GM12892 (cell line): ENCODE results near the gene PRSS3.
"Not testable (repeated sequence)": the region's sequence is repeated elsewhere in the genome, so short reads cannot be mapped to it uniquely, and the experiment has no call there.

ENCODE experiments used
- DNase-seq: peaks from one replicate; pipeline ENCODE4 v3.0.0; 2011; ENCODE audit not compliant: insufficient read length
- FAIRE-seq: peaks from 2 replicates; lab custom pipeline; 2011; peaks lifted over from hg19 to GRCh38; lab: Jason Lieb, UNC
- POLR2A ChIP-seq: IDR thresholded peaks from 2 replicates; pipeline ENCODE4 v1.6.1; 2011; ENCODE audit warnings: low read depth, low read length, control low read depth
- POLR2AphosphoS5 ChIP-seq: IDR thresholded peaks from 2 replicates; pipeline ENCODE4 v1.6.1; 2011; ENCODE audit warnings: low read depth, low read length, control low read depth
- TAF1 ChIP-seq: IDR thresholded peaks from 2 replicates; pipeline ENCODE4 v1.6.1; 2011; ENCODE audit warnings: low read depth, mild to moderate bottlenecking, control low read depth, low read length, borderline replicate concordance

PRSS3 gene

DNA sequence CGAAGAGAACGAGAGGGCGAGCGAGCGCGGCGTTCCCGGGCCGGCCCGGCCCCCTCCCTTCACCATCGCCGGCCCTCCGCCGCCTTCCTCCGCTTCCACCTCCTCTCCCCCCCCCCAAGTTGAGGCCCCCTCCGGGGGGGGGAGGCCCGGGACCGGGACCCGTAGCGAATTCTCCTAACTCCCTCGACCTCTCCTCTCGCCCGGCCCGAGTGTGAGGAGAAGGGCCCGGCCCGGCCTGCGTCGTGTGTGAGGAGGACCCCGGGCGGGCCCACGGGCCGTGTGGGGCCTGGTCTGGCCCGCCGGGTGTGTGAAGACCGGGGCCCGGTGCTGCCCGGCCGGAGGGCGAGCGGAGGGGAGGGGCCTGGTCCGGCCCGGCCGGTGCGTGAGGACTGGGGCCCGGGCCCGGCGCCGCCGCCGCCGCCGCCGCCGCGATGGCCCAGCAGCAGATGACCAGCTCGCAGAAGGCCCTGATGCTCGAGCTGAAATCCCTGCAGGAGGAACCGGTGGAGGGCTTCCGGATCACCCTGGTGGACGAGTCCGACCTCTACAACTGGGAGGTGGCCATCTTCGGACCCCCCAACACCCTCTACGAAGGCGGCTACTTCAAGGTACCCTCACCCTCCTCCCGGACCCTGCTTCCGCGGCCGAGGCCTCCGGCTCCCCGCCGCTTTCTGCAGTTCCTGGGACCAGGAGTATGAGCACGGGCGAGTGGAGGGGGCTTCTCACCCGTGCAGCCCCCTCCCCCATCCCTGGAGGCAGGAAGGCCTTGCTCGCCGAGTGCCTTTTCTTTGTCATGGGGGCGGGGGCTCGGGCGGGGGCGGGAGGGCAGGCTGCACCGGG is 22.2 kb downstream of the PRSS3 start:
- peak; percentile 49 for DNase-seq
- peak; percentile 48 for FAIRE-seq
- TF ChIP-seq POLR2A (peak; percentile 44), TAF1 (0 out of 2 replicates have a peak, but pooled peaks have one; percentile 27), POLR2AphosphoS5 (no peak)

DNA sequence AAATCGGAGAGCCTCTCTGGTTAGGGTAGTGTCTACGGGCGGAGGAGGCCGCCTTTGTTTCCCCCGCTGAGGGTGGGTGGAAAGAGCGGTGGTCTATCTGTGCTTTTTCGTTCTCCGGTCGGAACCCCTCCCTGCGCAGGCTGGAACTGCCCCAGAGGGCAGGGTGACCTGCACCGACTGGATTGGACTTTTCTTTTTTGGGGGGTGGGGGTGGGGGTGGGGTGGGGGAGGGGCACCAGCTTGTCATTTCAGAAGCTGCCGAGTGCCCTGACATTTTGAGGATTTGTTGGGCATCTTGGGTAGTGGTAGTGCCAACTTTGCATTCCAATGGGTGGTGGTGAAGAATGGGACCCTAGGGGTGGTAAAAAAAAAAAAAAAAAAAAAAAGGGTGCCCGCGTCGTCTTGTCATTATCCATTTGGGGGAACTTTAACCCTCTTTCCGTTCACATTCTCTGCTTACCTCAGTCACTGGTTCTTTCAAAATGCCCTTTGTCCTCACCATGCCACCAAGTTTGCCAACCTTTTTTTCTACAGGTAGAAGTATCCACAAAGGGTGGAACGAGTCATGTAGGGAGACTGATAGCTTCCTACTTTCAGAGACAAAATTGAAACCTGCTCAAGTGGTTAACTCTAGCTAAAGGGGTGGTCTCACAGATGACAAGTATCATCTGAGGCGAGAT is 22.9 kb downstream of the PRSS3 start:
- TF ChIP-seq TAF1 (0 out of 2 replicates have a peak, but pooled peaks have one; percentile 20), POLR2AphosphoS5 (no peak), POLR2A (0 out of 2 replicates have a peak, but pooled peaks have one; percentile 11)
- FAIRE-seq (no peak), DNase-seq (peak; percentile 16)

DNA sequence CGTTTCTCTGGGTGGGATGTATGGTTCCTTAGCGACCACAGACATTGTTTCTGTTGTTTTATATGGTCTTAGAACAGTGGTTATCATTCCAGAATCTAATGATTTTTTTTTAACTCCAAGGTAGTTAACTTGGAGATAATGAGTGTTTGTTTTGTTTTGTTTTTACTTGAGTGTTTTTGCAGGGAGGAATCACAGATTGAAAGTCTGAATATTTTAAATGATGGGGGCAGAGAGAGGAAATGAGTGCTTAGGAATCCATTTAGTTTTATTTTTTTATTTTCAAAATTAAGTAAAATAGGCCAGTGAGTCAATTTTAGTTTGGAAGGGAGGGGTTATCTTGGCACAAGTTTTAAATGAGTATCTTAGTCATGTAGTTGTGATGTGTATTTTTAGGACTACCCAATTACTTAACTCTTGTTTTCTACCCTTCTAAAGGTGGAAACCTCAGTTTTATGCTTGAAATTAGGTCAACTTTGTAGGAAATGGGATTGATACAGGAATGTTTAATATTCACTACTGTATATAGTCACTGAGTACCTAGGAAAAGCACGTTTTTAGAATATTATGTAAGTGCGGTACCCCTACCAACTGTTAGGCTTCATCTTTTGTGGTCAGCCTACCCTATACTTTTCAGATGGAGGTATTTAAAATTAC is 23.6 kb downstream of the PRSS3 start:
- no peak for FAIRE-seq
- no peak for TF ChIP-seq TAF1
- TF ChIP-seq POLR2A, result no peak
- no peak for TF ChIP-seq POLR2AphosphoS5
- no peak for DNase-seq

DNA sequence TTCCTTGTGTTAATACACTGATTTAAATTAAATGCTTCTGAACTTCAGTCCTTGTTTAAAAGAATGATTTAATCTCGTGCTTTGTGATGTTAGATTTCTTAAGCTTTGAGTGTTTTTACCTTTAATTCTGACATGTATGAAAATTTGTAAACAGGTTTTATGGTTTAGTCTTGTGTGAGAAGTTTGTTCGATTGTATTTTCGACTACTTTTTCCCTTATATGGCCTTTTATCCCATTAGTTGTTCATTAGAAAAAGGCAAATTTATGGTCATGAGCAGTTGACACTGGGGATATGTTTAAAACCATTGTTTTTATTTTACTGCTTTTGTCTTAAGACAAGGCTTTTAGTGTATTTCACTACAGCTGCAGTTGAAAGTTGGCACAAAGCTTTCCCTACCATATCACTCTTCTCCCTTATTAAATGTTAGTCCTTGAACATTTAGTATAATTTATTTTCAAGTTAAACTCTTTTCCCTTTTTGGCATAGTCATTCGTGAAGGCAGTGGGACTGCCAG is 24.9 kb downstream of the PRSS3 start:
- TF ChIP-seq POLR2A (no peak), TAF1 (no peak)
- no peak for FAIRE-seq
- no peak for DNase-seq

DNA sequence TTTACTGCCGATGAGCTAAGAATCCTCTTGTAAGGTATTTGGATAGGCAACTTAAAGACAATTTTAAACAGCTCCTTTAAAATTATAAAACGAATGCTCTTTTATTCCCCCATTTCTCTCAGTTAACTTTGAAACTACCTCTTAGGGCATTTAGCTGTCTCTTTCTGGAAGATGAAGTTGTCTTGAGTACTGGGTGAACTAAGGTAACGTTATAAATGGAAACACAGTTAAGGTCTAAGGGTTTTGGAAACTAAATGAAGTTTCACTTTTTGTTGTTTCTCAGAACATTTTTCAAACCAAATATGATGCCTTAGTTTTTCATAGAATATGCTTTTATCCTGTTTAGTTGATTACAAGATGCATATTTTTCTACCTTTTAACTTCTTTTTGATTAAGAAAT is 28.4 kb downstream of the PRSS3 start:
- TF ChIP-seq TAF1 (no peak), POLR2AphosphoS5 (no peak), POLR2A (no peak)
- DNase-seq (peak; percentile 19), FAIRE-seq (no peak)

DNA sequence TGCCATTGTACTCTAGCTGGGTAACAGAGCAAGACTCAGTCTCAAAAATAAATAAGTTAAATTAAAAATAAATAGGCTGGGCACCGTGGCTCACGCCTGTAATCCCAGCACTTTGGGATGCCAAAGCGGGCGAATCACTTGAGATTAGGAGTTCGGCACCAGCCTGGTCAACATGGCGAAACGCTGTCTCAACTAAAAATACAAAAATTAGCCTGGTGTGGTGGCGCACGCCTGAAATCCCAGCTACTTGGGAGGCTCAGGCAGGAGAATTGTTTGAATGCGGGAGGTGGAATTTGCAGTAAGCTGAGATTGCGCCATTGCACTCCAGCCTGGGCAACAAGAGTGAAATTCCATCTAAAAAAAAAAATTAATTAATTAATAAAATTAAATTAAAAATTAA is 31.9 kb downstream of the PRSS3 start:
- FAIRE-seq, DNase-seq: not testable (repeated sequence)

DNA sequence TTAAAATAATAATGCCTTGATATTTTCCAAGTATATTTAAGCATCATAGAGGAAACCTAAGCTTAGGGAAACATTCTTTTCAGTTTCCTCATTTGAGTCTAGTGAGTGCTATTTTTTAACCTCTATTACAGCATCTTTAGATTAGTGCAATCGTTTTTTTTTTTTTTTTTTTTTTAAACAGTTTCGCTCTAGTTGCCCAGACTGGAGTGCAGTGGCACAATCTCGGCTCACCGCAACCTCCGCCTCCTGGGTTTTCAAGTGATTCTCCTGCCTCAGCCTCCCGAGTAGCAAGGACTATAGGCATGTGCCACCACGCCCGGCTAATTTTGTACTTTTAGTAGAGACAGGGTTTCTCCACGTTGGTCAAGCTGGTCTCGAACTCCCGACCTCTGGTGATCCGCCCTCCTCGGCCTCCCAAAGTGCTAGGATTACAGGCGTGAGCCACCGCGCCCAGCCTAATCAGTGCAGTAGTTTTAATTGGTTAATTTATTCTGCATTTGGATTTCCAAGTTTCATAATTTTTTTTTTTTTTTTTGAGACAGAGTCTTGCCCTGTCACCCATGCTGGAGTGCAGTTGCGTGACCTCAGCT is 34.4 kb downstream of the PRSS3 start:
- not testable (repeated sequence) for FAIRE-seq, DNase-seq

DNA sequence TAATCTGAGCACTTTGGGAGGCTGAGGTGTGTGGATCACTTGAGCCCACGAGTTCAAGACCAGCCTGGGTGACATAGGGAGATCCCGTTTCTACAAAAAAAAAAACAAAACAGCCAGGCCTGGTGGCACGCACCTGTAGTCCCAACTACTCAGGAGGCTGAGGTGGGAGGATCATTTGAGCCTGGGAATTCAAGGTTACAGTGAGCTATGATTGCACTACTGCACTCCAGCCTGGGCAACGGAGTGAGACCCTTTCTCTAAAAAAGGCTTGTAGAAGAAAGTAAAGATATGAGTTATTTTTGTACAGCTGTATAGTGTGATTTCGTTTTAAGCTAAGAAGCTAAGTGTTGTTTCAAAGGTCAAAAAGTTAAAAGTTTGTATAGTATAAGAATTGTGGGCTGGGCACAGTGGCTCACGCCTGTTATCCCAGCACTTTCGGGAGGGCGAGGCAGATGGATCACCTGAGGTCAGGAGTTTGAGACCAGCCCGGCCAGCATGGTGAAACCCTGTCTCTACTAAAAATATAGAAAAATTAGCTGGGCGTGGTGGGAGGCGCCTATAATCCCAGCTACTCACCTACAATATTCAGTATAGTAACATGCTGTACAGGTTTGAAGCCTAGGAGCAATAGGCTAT is 40.4 kb downstream of the PRSS3 start:
- FAIRE-seq, result no peak
- DNase-seq, result no peak
- no peak for TF ChIP-seq POLR2A
- TF ChIP-seq POLR2AphosphoS5, result no peak
- TF ChIP-seq TAF1, result no peak

DNA sequence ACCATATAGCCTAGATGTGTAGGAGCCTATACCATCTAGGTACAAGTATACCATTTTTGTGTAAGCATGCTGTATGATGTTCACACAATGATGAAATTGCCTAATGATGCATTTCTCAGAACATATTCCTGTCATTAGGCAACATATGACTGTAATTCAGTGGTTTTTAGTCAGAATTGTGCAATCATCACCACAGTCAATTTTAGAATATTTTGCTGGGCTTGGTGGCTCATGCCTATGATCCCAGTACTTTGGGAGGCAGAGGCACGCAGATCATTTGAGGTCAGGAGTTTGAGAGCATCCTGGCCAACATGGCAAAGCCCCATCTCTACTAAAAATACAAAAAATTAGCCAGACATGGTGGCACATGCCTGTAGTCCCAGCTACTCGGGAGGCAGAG is 40.9 kb downstream of the PRSS3 start:
- not testable (repeated sequence) for DNase-seq

DNA sequence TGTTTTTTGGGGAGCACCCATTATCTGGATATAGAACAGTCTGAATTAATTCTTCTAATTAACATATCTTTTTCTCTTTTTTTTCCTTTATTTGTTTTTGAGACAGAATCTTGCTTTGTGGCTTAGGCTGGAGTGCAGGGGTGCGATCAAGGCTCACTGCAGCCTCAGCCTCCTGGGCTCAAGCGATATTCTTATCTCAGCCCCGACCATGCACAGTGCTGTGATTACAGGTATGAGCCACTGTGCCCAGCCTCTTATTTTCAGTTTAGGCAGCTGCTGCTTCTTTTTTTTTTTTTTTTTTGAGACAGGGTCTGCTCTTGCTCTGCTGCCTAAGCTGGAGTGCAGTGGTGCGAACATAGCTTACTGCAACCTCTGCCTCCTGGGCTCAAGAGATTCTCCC is 41.8 kb downstream of the PRSS3 start:
- TF ChIP-seq POLR2AphosphoS5 (no peak), TAF1 (no peak), POLR2A (no peak)
- no peak for FAIRE-seq
- no peak for DNase-seq

More for the DNA sequence above, 40.9 kb downstream of the PRSS3 start:
- FAIRE-seq, result peak; percentile 67

DNA sequence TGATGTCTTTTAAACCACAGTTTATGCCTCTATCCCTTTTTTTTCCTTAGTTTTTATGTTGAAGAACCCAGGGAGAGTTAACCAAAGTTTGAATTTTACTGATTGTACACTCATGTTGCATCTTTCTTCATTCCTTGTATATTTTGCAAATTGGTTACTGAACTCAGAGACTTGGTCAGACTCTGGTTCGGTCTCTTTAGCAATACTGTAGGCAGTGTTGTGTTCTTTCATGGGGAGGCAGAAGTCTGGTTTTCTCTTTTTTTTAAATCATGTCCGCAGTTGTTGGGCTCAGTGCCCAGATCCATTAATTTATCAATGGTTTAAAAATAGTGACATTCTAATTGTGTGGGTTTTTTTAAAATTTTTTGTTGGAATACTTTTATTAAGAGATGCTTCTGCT is 45.0 kb downstream of the PRSS3 start:
- no peak for TF ChIP-seq POLR2AphosphoS5
- FAIRE-seq, result no peak
- no peak for DNase-seq
